ENCODE results near the gene CUEDC1. TPM values are rescaled to one million over a fixed set of nuclear protein-coding genes. Genes with fewer than 3 reads are reported as not detected.

Gene CUEDC1
- polyA plus RNA-seq, 2 of the 4 experiments (the other 2 are of a cell fraction), result 44.3 to 90.6 TPM

GRCh38 chr17:57877803-57878377, 77.3 kb downstream of the CUEDC1 start:
- no peak for DNase-seq (ENCODE audit: low read depth in 1 of 2, low spot score in 1 of 2)
- ATAC-seq, result no peak
- H3K4me3 ChIP-seq, result no peak overlapping the region
- no peak for FAIRE-seq
- ChIA-PET CTCF (interaction anchor here (1.1 to 48.7 kb wide), 9 partner anchors 17 to 123 kb away, joined by 3 to 1377 read pairs (median 8); partner anchors contain the start of genes CUEDC1, MRPS23, SRSF1 and VEZF1), POLR2A (interaction anchor here (1.0 to 3.1 kb wide), 5 partner anchors 8 to 112 kb away, joined by 3 to 15 read pairs (median 8); no protein-coding TSS in a partner anchor)
- H3K27ac ChIP-seq, result peak overlapping the region; percentile 92 to 95
- H3K4me1 ChIP-seq, result peaks cover 100% of the 10 kb centered on the region
- 73% methylated on average over 9 of the region's 9 CpGs for WGBS (ENCODE audit: missing lambda C conversion rate)
- H3K4me2 ChIP-seq, result peak overlapping the region; percentile 64
- H3K9me3 ChIP-seq, result no peaks in the 10 kb centered on the region
- no peak for TF ChIP-seq ZNF302 (CRISPR knock-in tag; IDR thresholded peaks at IDR 0.05)
- no peak for TF ChIP-seq HMGXB4 (CRISPR knock-in tag; IDR thresholded peaks at IDR 0.05; ENCODE audit: borderline replicate concordance)
- TF ChIP-seq ESRRA (IDR thresholded peaks at IDR 0.05; ENCODE audit: borderline replicate concordance, low read length), result no peak
- TF ChIP-seq FOSL2 (IDR thresholded peaks at IDR 0.05), result no peak
- TF ChIP-seq FOSL2 (CRISPR knock-in tag; IDR thresholded peaks at IDR 0.05), result no peak
- TF ChIP-seq USF2 (IDR thresholded peaks at IDR 0.05), result no peak
- no peak for TF ChIP-seq RAD21 (conservative IDR thresholded peaks at IDR 0.05 in 1 of 2, IDR thresholded peaks at IDR 0.05 in 1 of 2)
- no peak for TF ChIP-seq SREBF2 (IDR thresholded peaks at IDR 0.05)
- TF ChIP-seq KDM5A (IDR thresholded peaks at IDR 0.05), result no peak
- no peak for TF ChIP-seq JUNB (IDR thresholded peaks at IDR 0.05)
- no peak for TF ChIP-seq CHD2 (IDR thresholded peaks at IDR 0.05; ENCODE audit: low read length, partially characterized antibody)
- TF ChIP-seq ZFP36 (IDR thresholded peaks at IDR 0.05; ENCODE audit: borderline replicate concordance, partially characterized antibody), result no peak
- no peak for TF ChIP-seq RCOR1 (IDR thresholded peaks at IDR 0.05; ENCODE audit: low read depth, low read length)
- TF ChIP-seq HEYL (CRISPR knock-in tag; IDR thresholded peaks at IDR 0.05), result no peak
- TF ChIP-seq RFX5 (IDR thresholded peaks at IDR 0.05), result no peak
- no peak for TF ChIP-seq BHLHE40 (IDR thresholded peaks at IDR 0.05; ENCODE audit: low read depth, low read length)
- TF ChIP-seq TP53 (CRISPR knock-in tag; IDR thresholded peaks at IDR 0.05), result no peak
- TF ChIP-seq HOXB5 (CRISPR knock-in tag; IDR thresholded peaks at IDR 0.05), result no peak
- TF ChIP-seq MAZ (IDR thresholded peaks at IDR 0.05; ENCODE audit: borderline replicate concordance, low read depth, low read length), result no peak

- 56% methylated on average over 2 of the region's 2 CpGs for WGBS (ENCODE audit: missing lambda C conversion rate)
- CTCF ChIA-PET, result interaction anchor here (0.6 to 48.7 kb wide), 10 partner anchors 17 to 466 kb away, joined by 3 to 1377 read pairs (median 5); partner anchors contain the start of genes CUEDC1, MRPS23, SRSF1 and VEZF1
- Histone ChIP-seq H3K4me2 (peak overlapping the region; percentile 64), H3K4me1 (peaks cover 99% of the 10 kb centered on the region), H3K27ac (peak overlapping the region; percentile 92 to 95), H3K4me3 (no peak overlapping the region), H3K9me3 (no peaks in the 10 kb centered on the region)
- POLR2A ChIA-PET, result interaction anchor here (2.4 to 3.1 kb wide), 2 partner anchors 9 to 123 kb away, joined by 15 to 16 read pairs; no protein-coding TSS in a partner anchor
- DNase-seq (ENCODE audit: low read depth in 1 of 2, low spot score in 1 of 2) (no peak), FAIRE-seq (no peak), ATAC-seq (no peak)
- TF ChIP-seq RFX5 (IDR thresholded peaks at IDR 0.05) (no peak), JUNB (IDR thresholded peaks at IDR 0.05) (no peak), HES2 (IDR thresholded peaks at IDR 0.05) (no peak), ZFP36 (IDR thresholded peaks at IDR 0.05; ENCODE audit: borderline replicate concordance, partially characterized antibody) (no peak), PBX3 (IDR thresholded peaks at IDR 0.05) (no peak), FOSB (CRISPR knock-in tag; IDR thresholded peaks at IDR 0.05) (no peak)
These were observed 78.4 kb downstream of the CUEDC1 start for GRCh38 chr17:57876866-57877237.
